HepG2 (cell line): ENCODE results near the gene KRTAP5-6. TPM values are rescaled to one million over a fixed set of nuclear protein-coding genes. Genes with fewer than 3 reads are reported as not detected.

Experiments used
- HMGA1 ChIP-seq: sonication (generic); formaldehyde crosslinking; conservative IDR thresholded peaks from 2 replicates; pipeline ENCODE4 v1.4.0; 2020; ENCODE audit warnings: missing genetic modification reagents
- NFIB ChIP-seq: sonication (generic); formaldehyde crosslinking; IDR thresholded peaks from 2 replicates; pipeline ENCODE4 v1.9.0; 2021; ENCODE audit warnings: missing genetic modification reagents, mild to moderate bottlenecking, borderline replicate concordance
- NR2C2 ChIP-seq: sonication (generic); formaldehyde crosslinking; IDR thresholded peaks from 2 replicates; pipeline ENCODE4 v1.4.0; 2020; ENCODE audit warnings: missing genetic modification reagents, mild to moderate bottlenecking, moderate library complexity, borderline replicate concordance
- ZBTB38 ChIP-seq: sonication (generic); formaldehyde crosslinking; IDR thresholded peaks from 2 replicates; pipeline ENCODE4 v1.5.1; 2020; ENCODE audit warnings: mild to moderate bottlenecking, missing genetic modification reagents
- ZNF180 ChIP-seq: sonication (generic); formaldehyde crosslinking; IDR thresholded peaks from 2 replicates; pipeline ENCODE4 v1.4.0; 2020; ENCODE audit warnings: low read depth, missing genetic modification reagents, borderline replicate concordance
- ZNF598 ChIP-seq: sonication (generic); formaldehyde crosslinking; IDR thresholded peaks from 2 replicates; pipeline ENCODE4 v1.5.1; 2020; ENCODE audit warnings: mild to moderate bottlenecking, missing genetic modification reagents, borderline replicate concordance
- ZNF644 ChIP-seq: IDR thresholded peaks from 2 replicates; pipeline ENCODE4 v1.6.1; 2016; ENCODE audit warnings: low read depth
- ZSCAN31 ChIP-seq: sonication (generic); formaldehyde crosslinking; IDR thresholded peaks from 2 replicates; pipeline ENCODE4 v1.5.0; 2020; ENCODE audit warnings: low read depth, mild to moderate bottlenecking, missing genetic modification reagents
- polyA plus RNA-seq, 8 experiments: library from polyadenylated mRNA; depleted of rRNA in 3 of 8; stranded (reverse) in 7 of 8; unstranded in 1 of 8; fragments of >200 nt; fragmentation: Illumina TruSeq in 4 of 8; extraction: Trizol in 4 of 8; gene quantifications; 2 replicates each; pipeline versions ENCODE4 v1.2.1 to v1.2.3, GENCODE V29; 2011 to 2016; ENCODE audit warnings: low read depth in 4 of 8, missing spikeins in 1 of 8, mixed read lengths in 1 of 8; ENCODE audit not compliant: insufficient read depth in 1 of 8
- total RNA-seq, 5 experiments: library from RNA; depleted of rRNA; stranded (reverse); fragments of >200 nt; fragmentation: Illumina TruSeq; extraction: Trizol; gene quantifications; 2 replicates each; pipeline ENCODE4 v1.2.3, GENCODE V29; 2016; ENCODE audit warnings: low read depth in 1 of 5
- TF ChIP-seq, protein P1 (sequence below): sonication (generic); formaldehyde crosslinking; IDR thresholded peaks from 2 replicates; pipeline ENCODE4 v1.5.1; 2020; ENCODE audit warnings: mild to moderate bottlenecking, missing genetic modification reagents
- TF ChIP-seq, protein P2 (sequence below): sonication (generic); formaldehyde crosslinking; IDR thresholded peaks from 2 replicates; pipeline ENCODE4 v1.4.0; 2020; ENCODE audit warnings: missing genetic modification reagents
- TF ChIP-seq, protein P3 (sequence below): sonication (generic); formaldehyde crosslinking; IDR thresholded peaks from 2 replicates; pipeline ENCODE4 v1.4.0; 2020; ENCODE audit warnings: missing genetic modification reagents
- TF ChIP-seq, protein P4 (sequence below): IDR thresholded peaks from 2 replicates; pipeline ENCODE4 v1.6.1; 2016; ENCODE audit warnings: missing compliant biosample characterization, missing genetic modification reagents, borderline replicate concordance
- TF ChIP-seq, protein P5 (sequence below): sonication (generic); formaldehyde crosslinking; IDR thresholded peaks from 2 replicates; pipeline ENCODE4 v1.8.0; 2022; ENCODE audit warnings: missing genetic modification reagents, low read depth, mild to moderate bottlenecking, borderline replicate concordance
- TF ChIP-seq, protein P6 (sequence below): sonication (generic); formaldehyde crosslinking; IDR thresholded peaks from 2 replicates; pipeline ENCODE4 v1.4.0; 2020; ENCODE audit warnings: missing genetic modification reagents
- TF ChIP-seq, protein P7 (sequence below): sonication (generic); formaldehyde crosslinking; IDR thresholded peaks from 2 replicates; pipeline ENCODE4 v1.4.0; 2020; ENCODE audit warnings: missing genetic modification reagents, borderline replicate concordance

Gene KRTAP5-6
- total and polyA plus RNA-seq, 2 of the 13 experiments (the other 11 are each of a cell fraction or from before 2014, with no cell fraction given), result not detected

DNA sequence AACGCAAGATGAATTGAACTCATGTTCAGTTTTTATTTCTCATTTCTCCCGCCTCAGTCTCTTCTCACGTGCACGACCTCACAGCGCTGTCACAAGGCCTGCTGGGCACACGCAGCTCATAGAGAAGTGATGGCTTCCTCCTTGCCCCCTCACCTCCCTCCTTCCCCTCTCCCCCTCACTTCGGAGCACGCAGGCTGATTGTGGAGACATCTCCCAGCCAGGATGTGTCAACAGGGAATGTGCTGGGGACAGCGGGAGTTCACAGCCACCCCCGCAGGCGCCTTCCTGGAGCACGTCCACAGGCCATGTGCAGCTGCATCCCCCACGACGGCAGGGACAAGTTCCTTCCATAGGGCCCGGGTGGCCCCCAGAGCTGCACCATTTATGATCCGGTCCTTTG, 29.1 kb upstream of the KRTAP5-6 start (continued):
- TF ChIP-seq, protein P1, sequence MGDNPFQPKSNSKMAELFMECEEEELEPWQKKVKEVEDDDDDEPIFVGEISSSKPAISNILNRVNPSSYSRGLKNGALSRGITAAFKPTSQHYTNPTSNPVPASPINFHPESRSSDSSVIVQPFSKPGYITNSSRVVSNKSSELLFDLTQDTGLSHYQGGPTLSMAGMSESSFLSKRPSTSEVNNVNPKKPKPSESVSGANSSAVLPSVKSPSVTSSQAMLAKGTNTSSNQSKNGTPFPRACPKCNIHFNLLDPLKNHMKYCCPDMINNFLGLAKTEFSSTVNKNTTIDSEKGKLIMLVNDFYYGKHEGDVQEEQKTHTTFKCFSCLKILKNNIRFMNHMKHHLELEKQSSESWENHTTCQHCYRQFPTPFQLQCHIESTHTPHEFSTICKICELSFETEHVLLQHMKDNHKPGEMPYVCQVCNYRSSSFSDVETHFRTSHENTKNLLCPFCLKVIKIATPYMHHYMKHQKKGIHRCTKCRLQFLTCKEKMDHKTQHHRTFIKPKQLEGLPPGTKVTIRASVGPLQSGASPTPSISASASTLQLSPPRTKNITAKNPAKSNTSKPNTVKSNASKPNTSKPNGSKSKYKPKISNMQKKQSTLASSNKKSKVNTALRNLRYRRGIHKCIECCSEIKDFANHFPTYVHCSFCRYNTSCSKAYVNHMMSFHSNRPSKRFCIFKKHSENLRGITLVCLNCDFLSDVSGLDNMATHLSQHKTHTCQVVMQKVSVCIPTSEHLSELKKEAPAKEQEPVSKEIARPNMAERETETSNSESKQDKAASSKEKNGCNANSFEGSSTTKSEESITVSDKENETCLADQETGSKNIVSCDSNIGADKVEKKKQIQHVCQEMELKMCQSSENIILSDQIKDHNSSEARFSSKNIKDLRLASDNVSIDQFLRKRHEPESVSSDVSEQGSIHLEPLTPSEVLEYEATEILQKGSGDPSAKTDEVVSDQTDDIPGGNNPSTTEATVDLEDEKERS (CRISPR knock-in tag), result no peak
- TF ChIP-seq, protein P2, sequence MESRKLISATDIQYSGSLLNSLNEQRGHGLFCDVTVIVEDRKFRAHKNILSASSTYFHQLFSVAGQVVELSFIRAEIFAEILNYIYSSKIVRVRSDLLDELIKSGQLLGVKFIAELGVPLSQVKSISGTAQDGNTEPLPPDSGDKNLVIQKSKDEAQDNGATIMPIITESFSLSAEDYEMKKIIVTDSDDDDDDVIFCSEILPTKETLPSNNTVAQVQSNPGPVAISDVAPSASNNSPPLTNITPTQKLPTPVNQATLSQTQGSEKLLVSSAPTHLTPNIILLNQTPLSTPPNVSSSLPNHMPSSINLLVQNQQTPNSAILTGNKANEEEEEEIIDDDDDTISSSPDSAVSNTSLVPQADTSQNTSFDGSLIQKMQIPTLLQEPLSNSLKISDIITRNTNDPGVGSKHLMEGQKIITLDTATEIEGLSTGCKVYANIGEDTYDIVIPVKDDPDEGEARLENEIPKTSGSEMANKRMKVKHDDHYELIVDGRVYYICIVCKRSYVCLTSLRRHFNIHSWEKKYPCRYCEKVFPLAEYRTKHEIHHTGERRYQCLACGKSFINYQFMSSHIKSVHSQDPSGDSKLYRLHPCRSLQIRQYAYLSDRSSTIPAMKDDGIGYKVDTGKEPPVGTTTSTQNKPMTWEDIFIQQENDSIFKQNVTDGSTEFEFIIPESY (CRISPR knock-in tag), result peak; percentile 94
- TF ChIP-seq, protein P3, sequence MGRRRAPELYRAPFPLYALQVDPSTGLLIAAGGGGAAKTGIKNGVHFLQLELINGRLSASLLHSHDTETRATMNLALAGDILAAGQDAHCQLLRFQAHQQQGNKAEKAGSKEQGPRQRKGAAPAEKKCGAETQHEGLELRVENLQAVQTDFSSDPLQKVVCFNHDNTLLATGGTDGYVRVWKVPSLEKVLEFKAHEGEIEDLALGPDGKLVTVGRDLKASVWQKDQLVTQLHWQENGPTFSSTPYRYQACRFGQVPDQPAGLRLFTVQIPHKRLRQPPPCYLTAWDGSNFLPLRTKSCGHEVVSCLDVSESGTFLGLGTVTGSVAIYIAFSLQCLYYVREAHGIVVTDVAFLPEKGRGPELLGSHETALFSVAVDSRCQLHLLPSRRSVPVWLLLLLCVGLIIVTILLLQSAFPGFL (CRISPR knock-in tag), result no peak
- no peak for TF ChIP-seq NFIB (CRISPR knock-in tag)
- TF ChIP-seq ZSCAN31, result 0 out of 2 replicates have a peak, but pooled peaks have one; percentile 28
- TF ChIP-seq ZBTB38 (CRISPR knock-in tag), result peak; percentile 98
- TF ChIP-seq, protein P4, sequence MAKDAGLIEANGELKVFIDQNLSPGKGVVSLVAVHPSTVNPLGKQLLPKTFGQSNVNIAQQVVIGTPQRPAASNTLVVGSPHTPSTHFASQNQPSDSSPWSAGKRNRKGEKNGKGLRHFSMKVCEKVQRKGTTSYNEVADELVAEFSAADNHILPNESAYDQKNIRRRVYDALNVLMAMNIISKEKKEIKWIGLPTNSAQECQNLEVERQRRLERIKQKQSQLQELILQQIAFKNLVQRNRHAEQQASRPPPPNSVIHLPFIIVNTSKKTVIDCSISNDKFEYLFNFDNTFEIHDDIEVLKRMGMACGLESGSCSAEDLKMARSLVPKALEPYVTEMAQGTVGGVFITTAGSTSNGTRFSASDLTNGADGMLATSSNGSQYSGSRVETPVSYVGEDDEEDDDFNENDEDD (CRISPR knock-in tag), result peak; percentile 65; the same call in 1 of the 2 replicates
- no peak for TF ChIP-seq ZNF180 (CRISPR knock-in tag)
- TF ChIP-seq, protein P5, sequence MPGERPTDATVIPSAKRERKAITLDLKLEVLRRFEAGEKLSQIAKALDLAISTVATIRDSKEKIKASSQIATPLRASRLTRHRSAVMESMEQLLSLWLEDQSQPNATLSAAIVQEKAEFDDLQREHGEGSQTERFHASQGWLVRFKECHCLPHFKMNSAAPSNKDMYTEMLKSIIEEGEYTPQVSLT (CRISPR knock-in tag), result no peak
- TF ChIP-seq, protein P6, sequence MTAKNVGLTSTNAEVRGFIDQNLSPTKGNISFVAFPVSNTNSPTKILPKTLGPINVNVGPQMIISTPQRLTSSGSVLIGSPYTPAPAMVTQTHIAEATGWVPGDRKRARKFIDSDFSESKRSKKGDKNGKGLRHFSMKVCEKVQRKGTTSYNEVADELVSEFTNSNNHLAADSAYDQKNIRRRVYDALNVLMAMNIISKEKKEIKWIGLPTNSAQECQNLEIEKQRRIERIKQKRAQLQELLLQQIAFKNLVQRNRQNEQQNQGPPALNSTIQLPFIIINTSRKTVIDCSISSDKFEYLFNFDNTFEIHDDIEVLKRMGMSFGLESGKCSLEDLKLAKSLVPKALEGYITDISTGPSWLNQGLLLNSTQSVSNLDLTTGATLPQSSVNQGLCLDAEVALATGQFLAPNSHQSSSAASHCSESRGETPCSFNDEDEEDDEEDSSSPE, result no peak
- TF ChIP-seq ZNF598, result peak; percentile 74; the same call in 1 of the 2 replicates
- TF ChIP-seq, protein P7, sequence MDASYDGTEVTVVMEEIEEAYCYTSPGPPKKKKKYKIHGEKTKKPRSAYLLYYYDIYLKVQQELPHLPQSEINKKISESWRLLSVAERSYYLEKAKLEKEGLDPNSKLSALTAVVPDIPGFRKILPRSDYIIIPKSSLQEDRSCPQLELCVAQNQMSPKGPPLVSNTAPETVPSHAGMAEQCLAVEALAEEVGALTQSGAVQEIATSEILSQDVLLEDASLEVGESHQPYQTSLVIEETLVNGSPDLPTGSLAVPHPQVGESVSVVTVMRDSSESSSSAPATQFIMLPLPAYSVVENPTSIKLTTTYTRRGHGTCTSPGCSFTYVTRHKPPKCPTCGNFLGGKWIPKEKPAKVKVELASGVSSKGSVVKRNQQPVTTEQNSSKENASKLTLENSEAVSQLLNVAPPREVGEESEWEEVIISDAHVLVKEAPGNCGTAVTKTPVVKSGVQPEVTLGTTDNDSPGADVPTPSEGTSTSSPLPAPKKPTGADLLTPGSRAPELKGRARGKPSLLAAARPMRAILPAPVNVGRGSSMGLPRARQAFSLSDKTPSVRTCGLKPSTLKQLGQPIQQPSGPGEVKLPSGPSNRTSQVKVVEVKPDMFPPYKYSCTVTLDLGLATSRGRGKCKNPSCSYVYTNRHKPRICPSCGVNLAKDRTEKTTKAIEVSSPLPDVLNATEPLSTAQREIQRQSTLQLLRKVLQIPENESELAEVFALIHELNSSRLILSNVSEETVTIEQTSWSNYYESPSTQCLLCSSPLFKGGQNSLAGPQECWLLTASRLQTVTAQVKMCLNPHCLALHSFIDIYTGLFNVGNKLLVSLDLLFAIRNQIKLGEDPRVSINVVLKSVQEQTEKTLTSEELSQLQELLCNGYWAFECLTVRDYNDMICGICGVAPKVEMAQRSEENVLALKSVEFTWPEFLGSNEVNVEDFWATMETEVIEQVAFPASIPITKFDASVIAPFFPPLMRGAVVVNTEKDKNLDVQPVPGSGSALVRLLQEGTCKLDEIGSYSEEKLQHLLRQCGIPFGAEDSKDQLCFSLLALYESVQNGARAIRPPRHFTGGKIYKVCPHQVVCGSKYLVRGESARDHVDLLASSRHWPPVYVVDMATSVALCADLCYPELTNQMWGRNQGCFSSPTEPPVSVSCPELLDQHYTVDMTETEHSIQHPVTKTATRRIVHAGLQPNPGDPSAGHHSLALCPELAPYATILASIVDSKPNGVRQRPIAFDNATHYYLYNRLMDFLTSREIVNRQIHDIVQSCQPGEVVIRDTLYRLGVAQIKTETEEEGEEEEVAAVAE (CRISPR knock-in tag), result no peak
- TF ChIP-seq HMGA1 (CRISPR knock-in tag), result no peak
- no peak for TF ChIP-seq NR2C2 (CRISPR knock-in tag)
- no peak for TF ChIP-seq ZNF644 (CRISPR knock-in tag)
